K562 (cell line): Measurements from ENCODE around the gene LHPP. TPM values are rescaled to one million over a fixed set of nuclear protein-coding genes. Genes with fewer than 3 reads are reported as not detected.

Source experiments
- ATAC-seq: fragments of 200-7000 bp; cut with Tn5 transposase; 3 replicates; pipeline ENCODE4 v1.9.1; 2020; ENCODE audit warnings: moderate library complexity
- BruUV-seq: library from RNA; stranded (reverse); fragments of 400-500 nt; replicated peaks from 2 replicates; lab custom pipeline; 2021; lab: Mats Ljungman, UMichigan
- CTCF ChIA-PET: fragments of 300-600 bp; formaldehyde crosslinking; extraction: SDS; loops from one replicate; lab custom pipeline; 2021; ENCODE audit warnings: low intra/inter-chr PET ratio; lab: Yijun Ruan, JAX
- POLR2A ChIA-PET: fragments of 300-600, 350-650 bp; sonication (Branson Sonifier 250); formaldehyde crosslinking; extraction: SDS; loops from one replicate; lab custom pipeline; 2021; ENCODE audit warnings: antibody characterized with exemption, inconsistent platforms; lab: Yijun Ruan, JAX
- DNase-seq, 4 experiments: peaks; one replicate each; pipeline versions ENCODE4 v3.0.0 to v3.0.0-alpha.2; 2011 to 2018; ENCODE audit warnings: low spot score in 3 of 4, mixed read lengths in 3 of 4; ENCODE audit errors: extremely low read depth in 1 of 4
- FAIRE-seq: peaks from 2 replicates; lab custom pipeline; 2011; peaks lifted over from hg19 to GRCh38; lab: Jason Lieb, UNC
- H2AFZ ChIP-seq: 2 replicates; pipeline ENCODE4 v1.6.0; 2011; ENCODE audit warnings: low read depth, low read length, control low read depth, inconsistent platforms
- H3K27ac ChIP-seq: fragments of 200-600 bp; 3 replicates; pipeline ENCODE4 v1.8.0; 2011; ENCODE audit warnings: low read depth, mild to moderate bottlenecking, control low read depth, inconsistent platforms, low read length, moderate library complexity, mixed read lengths; ENCODE audit errors: extremely low read depth
- H3K27me3 ChIP-seq, 2 experiments: fragments of 300-600 bp in 1 of 2; 2 replicates in 1 of 2; 3 replicates in 1 of 2; pipeline versions ENCODE4 v1.6.0 to v1.8.0; 2011; ENCODE audit warnings: inconsistent platforms in 2 of 2, low read length in 2 of 2, mild to moderate bottlenecking in 1 of 2, mixed read lengths in 1 of 2, moderate library complexity in 1 of 2; ENCODE audit not compliant: control insufficient read depth in 2 of 2, insufficient read depth in 2 of 2
- H3K36me3 ChIP-seq: fragments of 300-600 bp; 3 replicates; pipeline ENCODE4 v1.8.0; 2011; ENCODE audit warnings: mild to moderate bottlenecking, low read length, inconsistent platforms; ENCODE audit not compliant: control insufficient read depth, insufficient read depth
- H3K4me1 ChIP-seq, 2 experiments: fragments of 200-600 bp in 1 of 2; replicated peaks in 1 of 2; 2 replicates in 1 of 2; 3 replicates in 1 of 2; pipeline versions ENCODE4 v1.5.1 to v1.8.0; 2011; ENCODE audit warnings: inconsistent platforms in 2 of 2, low read length in 2 of 2, mild to moderate bottlenecking in 1 of 2, mixed read lengths in 1 of 2, moderate library complexity in 1 of 2; ENCODE audit not compliant: control insufficient read depth in 2 of 2, insufficient read depth in 2 of 2
- H3K4me2 ChIP-seq: 2 replicates; pipeline ENCODE4 v1.6.1; 2011; ENCODE audit warnings: low read length, control low read depth, inconsistent platforms, mixed read lengths; ENCODE audit not compliant: insufficient read depth
- H3K4me3 ChIP-seq: fragments of 200-600 bp; sonication (generic), shearing (Covaris generic); 2 replicates; pipeline ENCODE4 v1.5.1; 2016; ENCODE audit warnings: control low read depth, inconsistent platforms
- H3K79me2 ChIP-seq: fragments of 200-600 bp; 3 replicates; pipeline ENCODE4 v1.8.0; 2011; ENCODE audit warnings: low read length, inconsistent platforms; ENCODE audit not compliant: control insufficient read depth, insufficient read depth
- H3K9ac ChIP-seq, 2 experiments: 2 replicates each; pipeline versions ENCODE4 v1.6.0 to v1.6.1; 2011; ENCODE audit warnings: low read depth in 2 of 2, low read length in 2 of 2, control low read depth in 1 of 2, inconsistent platforms in 1 of 2, mild to moderate bottlenecking in 1 of 2, mixed read lengths in 1 of 2; ENCODE audit not compliant: insufficient read depth in 1 of 2
- H3K9me1 ChIP-seq: one replicate; pipeline ENCODE4 v1.6.0; 2011; ENCODE audit warnings: inconsistent platforms, mild to moderate bottlenecking, low read length, moderate library complexity; ENCODE audit not compliant: control insufficient read depth, insufficient read depth
- H3K9me3 ChIP-seq: replicated peaks from 2 replicates; pipeline ENCODE4 v1.5.1; 2011; ENCODE audit warnings: low read depth, low read length, inconsistent platforms; ENCODE audit not compliant: control insufficient read depth, insufficient read depth
- H4K20me1 ChIP-seq: replicated peaks from 2 replicates; pipeline ENCODE4 v1.6.1; 2011; ENCODE audit warnings: low read length, inconsistent platforms, mixed read lengths; ENCODE audit not compliant: control insufficient read depth, insufficient read depth
- ARID1B ChIP-seq: fragments of 450-650 bp; IDR thresholded peaks from 2 replicates; pipeline ENCODE4 v1.6.1; 2016; ENCODE audit warnings: antibody characterized with exemption, mild to moderate bottlenecking, inconsistent platforms
- BMI1 ChIP-seq: fragments of 150-350 bp; IDR thresholded peaks from 2 replicates; pipeline ENCODE4 v1.6.1; 2014; ENCODE audit warnings: low read length
- CCAR2 ChIP-seq: fragments of 200-400 bp; formaldehyde crosslinking; IDR thresholded peaks from 2 replicates; pipeline ENCODE4 v1.6.1; 2017; ENCODE audit warnings: mild to moderate bottlenecking, low read depth, low read length
- CHCHD3 ChIP-seq: fragments of 250-450 bp; sonication (Bioruptor Pico); IDR thresholded peaks from 2 replicates; pipeline ENCODE4 v2.1.2; 2022; ENCODE audit warnings: mild to moderate bottlenecking
- DDX20 ChIP-seq: fragments of 450-650 bp; IDR thresholded peaks from 2 replicates; pipeline ENCODE4 v1.6.1; 2016; ENCODE audit warnings: missing genetic modification characterization, low read depth, mild to moderate bottlenecking, missing compliant biosample characterization, moderate library complexity
- ELF2 ChIP-seq: fragments of 250-450 bp; sonication (Bioruptor Pico); IDR thresholded peaks from 2 replicates; pipeline ENCODE4 v1.5.0; 2021; ENCODE audit warnings: mild to moderate bottlenecking
- FIP1L1 ChIP-seq: fragments of 200-400 bp; formaldehyde crosslinking; IDR thresholded peaks from 2 replicates; pipeline ENCODE4 v1.6.1; 2018; ENCODE audit warnings: mild to moderate bottlenecking, low read depth, low read length; ENCODE audit not compliant: poor library complexity, severe bottlenecking
- FOXO4 ChIP-seq: fragments of 450-650 bp; formaldehyde crosslinking; IDR thresholded peaks from 2 replicates; pipeline ENCODE4 v1.4.0; 2020; ENCODE audit warnings: mild to moderate bottlenecking, moderate library complexity
- FUS ChIP-seq: fragments of 200-400 bp; formaldehyde crosslinking; optimal IDR thresholded peaks from 2 replicates; pipeline ENCODE3; 2017; ENCODE audit warnings: low read depth, low read length
- HMGN3 ChIP-seq: IDR thresholded peaks from 2 replicates; pipeline ENCODE4 v1.6.1; 2011; ENCODE audit warnings: borderline replicate concordance, low read depth, mild to moderate bottlenecking, mixed read lengths, low read length; ENCODE audit not compliant: insufficient read length; ENCODE audit errors: extremely low read depth
- HNRNPUL1 ChIP-seq: fragments of 200-400 bp; formaldehyde crosslinking; IDR thresholded peaks from 2 replicates; pipeline ENCODE4 v1.6.1; 2017; ENCODE audit warnings: low read length
- NR2C2 ChIP-seq, 2 experiments: fragments of 200-800 bp in 1 of 2; sonication (Bioruptor generic) in 1 of 2; sonication (generic) in 1 of 2; formaldehyde crosslinking in 1 of 2; IDR thresholded peaks; 2 replicates each; pipeline versions ENCODE4 v1.6.1 to v1.8.0; 2016 to 2022; ENCODE audit warnings: mild to moderate bottlenecking in 1 of 2, missing compliant biosample characterization in 1 of 2, missing genetic modification characterization in 1 of 2, missing genetic modification reagents in 1 of 2
- RCOR1 ChIP-seq, 2 experiments: IDR thresholded peaks; 2 replicates each; pipeline ENCODE4 v1.6.1; 2012; ENCODE audit warnings: low read depth in 2 of 2, low read length in 2 of 2, borderline replicate concordance in 1 of 2, improper control_type of control experiment in 1 of 2
- SPI1 ChIP-seq: IDR thresholded peaks from 2 replicates; pipeline ENCODE4 v1.6.1; 2011; ENCODE audit warnings: low read depth, low read length, control low read depth, borderline replicate concordance
- TEAD2 ChIP-seq: fragments of 450-650 bp; IDR thresholded peaks from 2 replicates; pipeline ENCODE4 v1.6.1; 2016; ENCODE audit warnings: missing genetic modification characterization, control low read depth, missing compliant biosample characterization
- ZBTB34 ChIP-seq: fragments of 250-450 bp; sonication (Bioruptor Pico); IDR thresholded peaks from 2 replicates; pipeline ENCODE4 v1.8.0; 2021; ENCODE audit warnings: mild to moderate bottlenecking, moderate library complexity
- ZNF253 ChIP-seq: fragments of 250-450 bp; sonication (Bioruptor Pico); conservative IDR thresholded peaks from 2 replicates; pipeline ENCODE4 v1.6.1; 2021; ENCODE audit warnings: mild to moderate bottlenecking
- ZNF384 ChIP-seq: IDR thresholded peaks from 2 replicates; pipeline ENCODE4 v1.6.1; 2012; ENCODE audit warnings: low read depth, low read length, improper control_type of control experiment
- ZNF551 ChIP-seq: fragments of 250-450 bp; sonication (Bioruptor Pico); IDR thresholded peaks from 2 replicates; pipeline ENCODE4 v1.5.0; 2021; ENCODE audit warnings: mild to moderate bottlenecking, moderate library complexity
- WGBS: fragments of 100-300 bp; shearing (Covaris generic); methylation state at CpG from one replicate; pipeline ENCODE4 v1.1.6; 2016; ENCODE audit warnings: low coverage, mixed read lengths; ENCODE audit not compliant: insufficient coverage; ENCODE audit errors: missing lambda C conversion rate; 5-methylcytosine and 5-hydroxymethylcytosine counted together
- in situ Hi-C: fragments of 300-500 bp; cut with MboI; formaldehyde crosslinking; loops from 4 replicates; pipeline ENCODE4 v1.15.0; 2018; ENCODE audit warnings: inconsistent platforms, mixed read lengths
- intact Hi-C: fragments of 100-400 bp; cut with micrococcal nuclease; formaldehyde crosslinking; loops from 2 replicates; pipeline ENCODE4 v1.14.2; 2022
- polyA plus RNA-seq, 8 experiments: library from polyadenylated mRNA; depleted of rRNA in 4 of 8; stranded (reverse) in 5 of 8; unstranded in 3 of 8; fragments of >200 nt; fragmentation: Nextera tagmentation in 2 of 8; fragmentation: Illumina TruSeq in 1 of 8; extraction: Ambion mirVana in 2 of 8; extraction: Trizol in 1 of 8; gene quantifications; 2 replicates each; pipeline versions ENCODE4 v1.2.1 to v1.2.3, GENCODE V29; 2011 to 2014; ENCODE audit warnings: inconsistent platforms in 1 of 8, missing spikeins in 1 of 8
- total RNA-seq, 7 experiments: library from RNA; depleted of rRNA in 6 of 7; stranded (reverse); fragments of >200 nt in 6 of 7; fragmentation: Illumina TruSeq in 2 of 7; extraction: Trizol in 2 of 7; gene quantifications; 2 replicates each; pipeline versions ENCODE4 v1.2.1 to v1.2.3, GENCODE V29; 2011 to 2021; ENCODE audit warnings: low replicate concordance in 1 of 7

LHPP gene
- total and polyA plus RNA-seq, 9 of the 15 experiments (the other 6 are each of a cell fraction or from before 2014, with no cell fraction given), result 0.34 to 7.4 (median 3.0) TPM

GRCh38 chr10:124646483-124647352 lies 185.1 kb downstream of the LHPP start:
- POLR2A ChIA-PET, result interaction anchor here (1.2 kb wide), 1 partner anchor 26 kb away, joined by 3 read pairs; no protein-coding TSS in a partner anchor
- H3K4me2 ChIP-seq, result 0 out of 2 replicates have a peak overlapping the region, but pooled peaks have one; percentile 19
- in situ Hi-C loops, result no loop called here
- WGBS, result 70% methylated on average over 14 of the region's 19 CpGs
- peak; percentile 31 for ATAC-seq
- no peaks in the 10 kb centered on the region for H4K20me1 ChIP-seq
- no peaks in the 10 kb centered on the region for H3K9me1 ChIP-seq
- no peaks in the 10 kb centered on the region; the same call in 1 of the 2 replicates for H3K9me3 ChIP-seq
- no peaks in the 10 kb centered on the region for H3K27me3 ChIP-seq
- no TSS peak for BruUV-seq
- H3K4me3 ChIP-seq, result no peak overlapping the region
- peak overlapping the region in 1 of 2 experiments; percentile 61; a peak in 1 of 4 replicates for H3K9ac ChIP-seq
- no peak overlapping the region for H2AFZ ChIP-seq
- H3K79me2 ChIP-seq, result peaks cover 18% of the 10 kb centered on the region
- peak; percentile 89 for FAIRE-seq
- H3K27ac ChIP-seq, result peak overlapping the region; percentile 82; the same call in 2 of the 3 replicates
- intact Hi-C loops, result loop anchor here (1.0 to 5.0 kb wide), 2 partner anchors 72 to 96 kb away; partner anchors contain the start of gene FAM53B
- CTCF ChIA-PET, result no interaction called here
- H3K36me3 ChIP-seq, result peaks cover 15% of the 10 kb centered on the region; the same call in 1 of the 3 replicates
- peak; percentile 58 to 77 (median 63) for DNase-seq
- peaks cover 38 to 66% of the 10 kb centered on the region in 2 experiments for H3K4me1 ChIP-seq
- TF ChIP-seq HMGN3 (no peak), ZBTB34 (CRISPR knock-in tag) (no peak), CHCHD3 (CRISPR knock-in tag) (no peak), ZNF253 (CRISPR knock-in tag) (no peak), TEAD2 (tag) (no peak), HNRNPUL1 (no peak), FUS (no peak), ARID1B (peak; percentile 75), RCOR1 (IDR thresholded peaks at IDR 0.05; ENCODE audit: borderline replicate concordance in 1 of 2, low read depth in 2 of 2, low read length in 2 of 2) (0 out of 4 replicates have a peak, but pooled peaks of 1 of the 2 experiments have one; percentile 20), ZNF384 (no peak), ELF2 (CRISPR knock-in tag) (no peak), NR2C2 (CRISPR knock-in tag; IDR thresholded peaks at IDR 0.05) (no peak), NR2C2 (tag; IDR thresholded peaks at IDR 0.05) (peak; percentile 90), ZNF551 (CRISPR knock-in tag) (no peak), BMI1 (no peak), FOXO4 (CRISPR knock-in tag) (no peak), FIP1L1 (no peak), CCAR2 (no peak), SPI1 (0 out of 2 replicates have a peak, but pooled peaks have one; percentile 12), DDX20 (tag) (no peak)
